Activated CD4-positive, CD25-positive, alpha-beta regulatory T cell treated with anti-CD3 and anti-CD28 coated beads, Interleukin-2, amount 50 U/mL, for 72 hours (primary cell): ENCODE data around the gene MCU.
"Not testable (repeated sequence)": the region's sequence is repeated elsewhere in the genome, so short reads cannot be mapped to it uniquely, and the experiment has no call there.

ENCODE experiments used
- DNase-seq: peaks from one replicate; pipeline ENCODE4 v3.0.0; 2021

Gene MCU

DNA sequence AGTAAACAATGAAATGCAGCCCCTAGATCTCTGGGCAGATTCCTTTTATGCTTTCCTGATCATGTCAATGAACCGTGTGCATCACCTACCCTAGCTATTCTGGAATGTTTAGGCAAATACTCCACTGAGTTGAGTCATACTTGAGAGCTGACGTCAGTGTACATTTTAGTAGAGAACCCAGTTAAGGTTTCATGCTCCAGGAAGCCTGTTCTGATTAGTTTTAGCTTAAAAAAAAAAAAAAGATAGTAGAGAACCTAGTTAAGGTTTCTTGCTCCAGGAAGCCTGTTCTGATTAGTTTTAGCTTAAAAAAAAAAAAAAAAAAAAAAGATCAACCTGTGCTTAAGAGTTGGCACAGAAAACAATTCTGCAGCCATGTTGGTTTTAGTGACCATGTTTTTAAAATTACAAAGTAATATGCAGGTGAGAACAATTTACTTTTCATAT lies 3.7 kb upstream of the MCU start:
- no peak for DNase-seq

DNA sequence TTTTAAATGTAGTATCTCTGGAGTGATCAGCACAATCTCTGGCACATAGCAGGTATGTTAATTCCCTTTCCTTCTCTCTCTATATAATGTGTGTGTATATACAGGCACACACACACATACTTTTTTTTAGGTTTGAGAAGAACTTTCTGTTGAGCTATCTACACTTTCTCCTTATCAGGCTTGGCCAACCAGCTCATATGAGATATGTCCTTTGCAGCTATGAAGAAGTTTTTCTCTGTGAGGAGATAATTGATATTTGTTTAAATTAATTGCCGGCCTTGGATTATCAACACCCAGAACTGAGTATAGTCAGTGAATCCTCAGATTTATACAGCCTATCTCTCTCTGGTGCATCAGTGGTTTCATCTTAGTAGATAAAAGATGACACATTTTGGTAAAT lies 2.3 kb upstream of the MCU start:
- no peak for DNase-seq

DNA sequence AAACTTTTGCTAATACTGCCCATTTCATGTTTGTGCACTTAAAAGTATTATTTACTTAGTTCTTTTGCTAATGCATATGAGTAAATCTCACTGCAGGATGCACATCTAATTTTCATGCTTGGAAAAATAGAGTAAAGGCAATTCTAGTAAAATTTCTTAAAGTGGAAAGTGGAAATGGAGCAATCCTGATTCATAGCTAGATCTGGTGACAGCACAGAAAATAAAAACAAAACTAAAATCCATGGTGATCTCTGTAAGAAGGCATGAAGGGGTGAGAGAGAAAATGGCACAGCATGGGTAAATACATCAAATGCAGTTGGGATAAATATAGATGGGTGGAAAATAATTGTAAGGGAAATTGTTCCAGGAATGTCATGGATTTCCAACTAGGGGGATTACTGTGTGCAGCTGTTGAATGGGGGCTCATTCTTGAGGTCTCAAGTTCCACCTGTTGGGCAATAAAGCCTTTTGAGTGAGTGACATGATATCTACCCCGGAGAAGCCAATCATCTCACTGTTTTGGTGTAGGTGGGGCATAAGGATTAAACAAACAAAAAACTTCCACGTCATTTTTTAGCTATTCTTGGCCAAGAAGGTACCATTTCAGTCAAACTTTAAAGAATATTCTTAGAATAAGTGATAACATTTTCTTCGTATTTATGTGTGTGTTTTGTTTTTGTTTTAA lies 1.7 kb upstream of the MCU start:
- DNase-seq = no peak

DNA sequence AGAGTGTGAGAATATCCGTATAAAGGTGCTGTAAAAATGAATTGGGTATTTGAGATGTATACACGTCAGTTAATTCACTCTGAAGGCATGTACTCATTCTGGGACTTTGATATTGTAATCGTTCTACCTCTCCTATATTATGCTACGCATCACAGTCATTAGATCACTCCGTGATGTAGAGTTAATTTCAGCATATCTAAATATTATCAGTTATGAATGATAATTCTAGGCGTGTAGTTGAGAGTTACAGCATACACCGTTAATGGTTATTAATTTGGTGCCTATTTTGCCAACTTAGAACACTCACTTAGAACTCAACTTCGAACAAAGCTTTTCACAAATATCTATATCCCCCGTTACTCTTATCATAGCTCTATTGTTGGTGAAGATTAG lies 477 bp upstream of the MCU start:
- no peak for DNase-seq

DNA sequence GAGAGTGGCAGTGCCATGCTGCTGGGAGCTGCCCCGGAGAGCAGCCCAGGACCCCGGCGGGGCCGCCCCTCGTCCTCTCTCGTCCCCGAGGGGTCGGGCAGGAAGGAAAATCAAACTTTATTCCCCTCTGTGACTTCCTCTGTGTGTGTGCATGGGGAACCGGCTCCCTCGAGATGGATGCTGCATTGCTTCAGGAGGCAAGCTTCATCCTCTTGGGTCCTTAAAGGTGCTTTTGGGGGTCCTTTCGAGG lies 726 bp downstream of the MCU start:
- no peak for DNase-seq

DNA sequence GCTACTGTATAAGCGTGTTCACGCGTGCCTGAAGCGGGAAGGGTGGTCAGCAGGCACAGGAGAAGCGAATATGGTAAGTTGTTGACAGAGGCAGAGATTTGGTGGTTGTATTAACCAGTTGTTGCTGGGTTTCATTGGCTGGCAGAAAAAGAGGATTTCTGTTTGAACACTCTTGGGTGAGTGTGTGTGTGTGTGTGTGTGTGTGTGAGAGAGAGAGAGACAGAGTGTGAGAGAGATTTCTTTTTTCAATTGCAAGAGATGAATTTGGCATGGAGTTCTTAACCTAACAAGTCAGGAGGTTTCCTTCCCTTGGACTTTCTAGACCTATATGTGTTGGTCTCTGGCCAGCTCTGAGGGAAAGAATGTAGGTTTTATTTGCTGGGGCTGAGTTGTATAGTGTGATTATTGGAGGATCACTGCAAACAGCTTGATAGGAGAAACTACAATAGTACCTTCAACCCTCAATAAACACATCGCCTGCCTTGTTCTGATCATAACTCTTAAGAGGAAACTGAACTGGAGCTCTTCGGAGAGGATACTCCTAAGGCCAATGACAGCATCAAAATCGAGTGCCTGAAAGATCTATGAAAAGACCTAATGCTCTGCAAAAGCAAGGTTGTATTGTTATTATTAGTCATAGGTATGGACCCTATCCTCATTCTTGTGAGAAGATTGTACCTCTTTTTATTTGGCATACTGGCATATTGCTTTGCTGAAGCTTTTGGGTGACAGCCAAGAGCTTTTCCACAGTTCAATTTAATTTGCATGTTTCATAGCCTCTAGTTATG lies 1.2 kb downstream of the MCU start:
- no peak for DNase-seq

DNA sequence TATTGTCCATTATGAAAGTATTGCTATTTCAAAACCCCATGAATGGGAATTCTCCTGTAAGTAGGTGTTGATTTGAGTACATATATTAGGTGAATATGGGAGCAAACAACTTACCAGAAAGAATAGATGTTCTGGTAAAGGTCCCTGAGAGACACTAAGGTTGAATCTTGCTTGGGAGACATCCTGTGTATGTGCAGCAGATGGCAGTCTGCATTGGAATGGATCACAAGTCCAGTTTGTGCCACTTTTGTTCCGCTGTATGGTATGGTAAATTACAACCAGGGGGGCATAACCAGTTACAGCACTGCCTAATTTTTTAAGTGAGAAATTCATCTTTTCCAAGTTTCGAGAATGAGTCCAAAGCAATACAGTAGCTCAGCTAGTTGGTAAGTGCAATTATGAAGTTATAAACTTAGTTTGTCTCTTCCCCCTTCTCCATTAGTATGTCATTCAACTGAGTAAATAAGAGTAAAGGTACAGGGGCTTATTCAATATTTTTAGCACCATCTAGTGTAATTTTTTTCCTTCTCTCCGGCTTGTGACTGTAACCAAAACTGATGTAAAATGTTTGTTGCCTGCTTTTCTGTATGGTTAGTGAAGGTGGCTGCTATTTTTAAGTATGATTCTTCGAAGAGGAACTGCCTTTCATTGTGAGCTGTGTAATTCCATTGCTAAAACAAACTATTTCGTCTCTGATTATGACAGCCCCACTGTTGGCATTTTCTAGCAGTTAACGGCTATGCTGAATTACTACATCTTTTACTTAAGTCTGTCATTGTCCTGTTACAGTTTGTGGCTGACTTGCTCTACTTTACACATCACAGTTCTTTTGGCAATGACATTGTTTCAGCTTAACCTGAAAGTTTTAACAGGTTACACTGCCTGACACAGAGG lies 2.8 kb downstream of the MCU start:
- no peak for DNase-seq

DNA sequence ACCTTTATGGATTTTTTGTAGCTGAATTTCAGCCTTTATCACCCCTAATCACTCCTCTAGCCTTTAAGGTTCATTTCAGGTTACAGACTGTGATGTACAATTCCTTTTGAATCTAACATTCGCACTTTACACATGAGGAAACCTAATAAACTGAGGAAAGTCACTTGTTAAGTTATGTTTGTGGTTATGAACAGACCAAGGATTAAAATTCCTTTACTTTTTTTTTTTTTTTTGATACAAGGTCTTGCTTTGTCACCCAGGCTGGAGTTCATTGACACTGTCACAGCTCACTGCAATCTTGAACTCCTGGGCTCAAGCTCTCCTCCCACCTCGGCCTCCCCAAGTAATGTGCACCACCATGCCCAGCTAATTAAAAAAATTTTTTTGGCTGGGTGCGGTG lies 3.6 kb downstream of the MCU start:
- no peak for DNase-seq

DNA sequence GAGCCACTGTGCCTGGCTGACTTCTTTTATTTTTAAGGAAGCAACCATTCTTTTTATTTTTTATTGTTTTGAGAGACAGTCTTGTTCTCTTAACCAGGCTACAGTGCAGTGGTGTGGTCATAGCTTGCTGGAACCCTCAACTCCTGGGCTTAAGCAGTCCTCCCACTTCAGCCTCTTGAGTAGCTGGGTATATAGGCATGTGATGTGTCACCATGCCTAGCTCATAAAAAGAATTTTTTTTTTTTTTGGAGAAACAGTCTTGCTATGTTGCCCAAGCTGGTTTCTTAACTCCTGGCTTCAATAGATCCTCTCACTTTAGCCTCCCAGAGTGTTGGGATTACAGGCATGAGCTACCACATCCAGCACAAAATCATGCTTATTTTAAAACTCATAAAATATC lies 5.8 kb downstream of the MCU start:
- no peak for DNase-seq

DNA sequence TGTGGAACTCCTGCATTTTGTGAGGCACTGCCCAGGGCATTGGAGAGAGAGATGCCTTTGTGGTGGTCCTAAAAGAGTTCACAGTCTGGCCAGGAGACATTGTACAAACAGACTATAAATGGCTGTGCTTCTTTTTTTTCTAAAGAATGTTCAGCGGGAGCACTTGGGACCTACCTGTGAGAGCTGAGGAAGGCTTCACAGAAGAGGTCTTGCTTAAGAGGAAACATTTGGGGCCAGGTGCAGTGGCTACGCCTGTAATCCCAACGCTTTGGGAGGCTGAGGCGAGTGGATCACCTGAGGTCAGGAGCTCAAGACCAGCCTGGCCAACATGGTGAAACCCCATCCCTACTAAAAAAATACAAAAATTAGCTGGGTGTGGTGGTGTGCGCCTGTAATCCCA lies 10.5 kb downstream of the MCU start:
- not testable (repeated sequence) for DNase-seq

DNA sequence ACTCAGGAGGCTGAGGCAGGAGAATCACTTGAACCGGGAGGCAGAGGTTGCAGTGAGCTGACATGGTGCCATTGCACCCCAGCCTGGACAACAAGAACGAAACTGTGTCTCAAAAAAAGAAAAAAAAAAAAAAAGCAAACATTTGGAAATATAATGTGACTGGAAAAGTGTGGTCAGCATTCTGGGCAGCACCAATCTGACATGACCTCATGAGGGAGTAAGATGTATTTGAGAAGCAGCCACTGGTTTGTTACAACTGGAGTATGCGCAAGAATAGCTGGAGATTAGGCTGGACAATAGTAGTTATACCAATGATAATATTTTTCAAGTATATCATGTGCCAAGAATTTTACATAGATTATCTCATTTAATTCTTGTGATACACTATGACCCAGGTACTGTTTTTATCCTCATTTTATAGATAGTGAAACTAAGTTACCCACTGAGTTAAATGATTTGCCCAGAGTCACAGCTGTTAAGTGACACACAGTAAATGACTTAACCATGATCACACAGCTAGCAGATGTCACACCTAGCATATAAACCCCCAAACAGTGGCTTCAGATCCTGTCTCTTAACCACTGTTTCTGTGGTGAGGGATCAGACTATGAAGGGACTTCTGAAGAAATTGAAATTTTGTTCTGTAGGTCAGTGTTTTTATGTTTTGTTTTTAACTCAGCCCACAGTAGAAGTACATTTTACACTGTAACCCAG lies 11.1 kb downstream of the MCU start:
- DNase-seq = no peak

DNA sequence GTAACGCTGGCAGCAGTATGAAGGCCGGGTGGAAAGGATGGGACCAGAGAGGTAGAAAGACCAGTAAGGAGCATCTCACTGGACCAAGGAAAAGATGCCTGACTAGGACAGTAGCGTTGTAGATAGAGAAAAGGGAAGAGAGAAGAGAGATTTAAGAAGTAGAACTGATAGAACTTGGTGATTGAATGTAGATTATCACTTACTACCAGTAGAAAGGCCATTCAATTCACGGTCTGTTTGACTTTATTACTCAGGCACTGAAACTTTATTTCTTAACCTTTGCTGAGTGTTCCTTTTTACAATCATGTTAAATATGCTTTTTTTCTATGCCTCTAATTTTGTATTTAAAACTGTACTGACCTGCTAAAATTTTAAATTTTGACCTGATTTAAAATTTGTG lies 12.2 kb downstream of the MCU start:
- DNase-seq = no peak

DNA sequence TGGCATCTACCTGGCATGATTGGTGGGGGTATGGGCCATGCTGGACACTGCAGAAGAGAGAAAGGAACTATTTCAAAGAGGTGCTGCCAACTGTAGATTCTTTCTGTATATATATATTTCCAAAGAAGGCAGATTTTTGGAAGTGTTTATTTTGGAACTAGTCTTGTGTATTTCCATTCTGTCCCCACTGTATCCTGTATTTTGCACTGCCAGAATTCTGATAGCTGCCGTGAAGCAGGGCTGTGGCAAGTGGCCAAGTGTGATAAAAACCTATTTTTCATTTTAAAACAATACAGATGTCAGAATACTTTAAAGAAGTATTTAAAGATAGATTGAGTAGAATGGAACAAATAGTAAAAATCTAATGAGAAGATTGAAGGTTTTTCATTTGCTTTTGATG lies 17.1 kb downstream of the MCU start:
- no peak for DNase-seq

DNA sequence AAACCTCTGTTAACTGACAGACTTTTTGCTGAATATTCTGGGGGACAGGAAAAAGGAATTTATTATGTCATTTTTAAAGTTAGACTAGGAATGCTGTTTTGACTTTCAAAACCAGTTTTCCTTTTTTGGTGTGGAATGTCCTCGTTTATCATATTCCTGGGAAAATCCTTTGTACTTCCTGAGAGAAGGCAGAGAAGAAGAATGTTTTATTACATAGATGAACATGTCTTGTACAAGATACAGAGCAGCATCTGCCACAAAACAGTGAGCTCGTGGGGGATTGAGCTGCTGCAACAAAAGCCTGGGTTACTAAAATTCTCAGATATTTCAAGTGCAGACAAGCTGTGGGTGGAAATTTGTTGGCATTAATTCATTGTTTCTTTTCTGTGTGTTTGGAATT lies 20.2 kb downstream of the MCU start:
- DNase-seq = no peak

DNA sequence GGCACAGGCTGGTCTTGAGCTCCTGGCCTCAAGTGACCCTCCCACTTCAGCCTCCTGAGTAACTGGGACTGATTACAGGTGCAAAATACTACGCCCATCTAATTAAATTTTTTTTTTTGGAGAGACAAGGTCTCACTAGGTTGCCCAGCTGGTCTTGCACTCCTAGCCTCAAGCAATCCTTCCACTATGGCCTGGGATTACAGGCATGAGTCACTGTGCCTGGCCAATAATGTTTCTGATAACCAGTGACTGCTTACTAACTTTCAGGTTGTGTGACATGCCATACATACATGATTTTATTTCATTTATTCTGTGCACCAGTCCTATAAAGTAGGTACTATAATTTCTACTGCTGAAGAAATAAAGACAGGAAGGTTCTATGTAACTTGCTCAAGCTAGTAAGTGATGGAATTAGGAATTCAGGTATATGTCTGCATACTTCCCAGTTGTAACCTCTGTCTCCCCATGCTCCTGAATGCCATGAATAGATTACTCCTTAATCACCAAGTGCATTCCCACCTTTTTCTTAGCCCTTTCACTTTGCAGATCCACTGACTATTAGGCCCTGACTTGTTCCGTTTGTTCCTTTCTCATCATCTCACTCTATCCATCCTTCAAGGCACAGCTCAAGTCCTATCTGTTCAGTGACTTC lies 28.1 kb downstream of the MCU start:
- DNase-seq = no peak

DNA sequence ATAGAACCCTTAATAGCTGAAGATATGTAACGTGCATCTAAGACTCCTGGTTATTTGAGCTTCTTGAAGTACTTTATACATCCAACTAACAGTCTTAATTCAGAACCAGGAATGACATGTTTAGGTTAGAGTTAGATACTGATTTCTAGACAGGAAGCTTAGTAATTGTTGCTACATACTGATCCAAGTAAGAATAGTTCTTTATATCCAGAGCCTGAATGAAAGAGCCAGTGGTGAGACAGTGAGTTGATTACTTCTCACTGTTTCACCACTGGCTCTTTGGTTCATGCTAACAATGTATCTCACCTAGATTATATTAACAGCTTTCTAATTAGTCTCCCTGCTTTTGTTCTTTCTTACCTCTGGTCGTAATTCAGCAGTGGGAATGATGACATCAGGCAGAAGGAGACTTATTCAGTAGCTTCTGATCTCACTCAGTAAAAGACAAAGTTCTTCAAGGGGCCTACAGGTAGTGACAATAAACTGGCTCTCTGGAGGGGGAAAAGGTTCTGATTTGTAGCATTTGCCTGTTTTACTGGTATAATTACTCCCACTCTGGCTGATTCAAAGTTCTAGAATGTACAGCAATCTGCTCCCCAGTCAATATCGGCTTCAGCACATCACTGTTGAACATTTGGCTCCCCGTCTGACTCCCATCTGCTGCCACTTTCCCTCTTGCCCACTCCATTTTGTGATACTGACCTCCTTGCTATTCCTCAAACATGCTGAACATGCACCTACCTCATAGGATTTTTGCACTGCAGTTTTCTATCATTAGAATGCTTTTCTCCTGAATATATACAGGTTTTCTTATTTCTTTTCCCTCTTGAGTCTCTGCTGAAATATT lies 29.1 kb downstream of the MCU start:
- DNase-seq = no peak

DNA sequence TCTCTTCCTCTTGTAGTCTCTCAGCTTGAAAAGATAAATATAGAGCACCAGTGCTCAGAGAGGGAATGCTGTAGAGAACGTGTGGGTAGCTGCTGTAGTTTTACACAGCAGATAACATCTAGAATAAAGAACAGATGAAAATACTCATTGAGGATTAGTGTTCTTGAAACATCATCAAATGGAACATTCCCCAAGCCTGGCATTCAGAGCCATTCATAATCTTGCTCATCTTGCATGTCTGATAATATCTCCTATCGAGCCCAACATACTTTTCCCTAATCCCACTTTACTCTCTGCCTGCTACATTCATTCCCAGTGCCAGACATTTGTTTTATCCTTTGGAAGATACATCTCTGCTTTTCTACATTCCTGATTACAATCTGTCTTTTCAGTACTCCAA lies 35.2 kb downstream of the MCU start:
- DNase-seq = no peak

DNA sequence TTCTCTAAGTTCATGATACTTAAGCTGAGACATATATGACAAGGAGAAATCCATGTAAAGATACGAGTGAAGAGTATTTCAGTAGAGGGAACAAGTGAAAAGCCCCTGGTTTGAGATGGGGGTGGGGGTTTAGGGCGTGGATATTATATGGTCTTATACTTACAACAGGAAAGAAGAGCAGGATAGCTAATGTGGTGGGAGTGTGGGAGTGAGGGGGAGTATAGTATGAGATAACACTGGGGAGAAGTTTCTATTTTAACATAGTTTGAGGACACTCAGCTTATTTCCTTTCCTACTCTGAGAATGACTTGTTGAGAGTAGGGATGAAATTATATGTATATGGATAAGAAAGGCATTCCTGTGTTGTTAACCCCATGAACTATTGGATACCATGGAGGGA lies 36.5 kb downstream of the MCU start:
- DNase-seq = no peak

DNA sequence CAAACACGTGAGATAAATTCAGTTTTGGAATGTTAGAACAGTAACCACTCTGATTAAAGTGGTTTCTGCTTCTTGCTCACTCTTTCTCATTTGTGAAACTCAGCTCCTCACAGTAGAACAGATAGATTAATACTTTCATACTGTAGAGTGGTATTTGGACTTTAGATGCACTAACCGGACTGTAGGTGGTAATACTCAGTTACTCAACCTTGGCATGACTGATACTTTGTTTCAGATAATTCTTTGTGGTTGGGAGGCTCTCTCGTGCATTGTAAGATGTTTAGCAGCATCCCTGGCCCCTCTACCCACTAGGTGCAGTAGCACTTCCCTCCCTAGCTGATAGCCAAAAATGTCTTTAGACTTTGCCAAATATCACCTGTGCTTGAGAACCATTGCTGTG lies 37.6 kb downstream of the MCU start:
- DNase-seq = no peak

DNA sequence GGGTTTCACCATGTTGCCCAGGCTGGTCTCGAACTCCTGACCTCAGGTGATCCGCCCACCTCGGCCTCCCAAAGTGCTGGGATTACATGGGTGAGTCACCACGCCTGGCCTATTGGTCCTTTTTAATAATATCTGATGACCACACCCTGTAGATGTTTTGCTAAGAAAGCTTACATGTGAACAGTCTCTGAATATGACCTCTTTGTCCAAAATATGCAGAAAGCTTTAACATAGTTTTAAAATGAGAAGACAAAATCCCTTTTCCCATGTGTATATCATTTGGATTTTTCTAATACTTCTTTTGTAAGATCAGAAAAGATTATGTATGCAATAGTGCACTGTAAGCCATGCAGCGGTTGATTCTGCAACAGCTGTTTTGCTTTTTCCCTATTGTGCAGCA lies 38.5 kb downstream of the MCU start:
- no peak for DNase-seq

DNA sequence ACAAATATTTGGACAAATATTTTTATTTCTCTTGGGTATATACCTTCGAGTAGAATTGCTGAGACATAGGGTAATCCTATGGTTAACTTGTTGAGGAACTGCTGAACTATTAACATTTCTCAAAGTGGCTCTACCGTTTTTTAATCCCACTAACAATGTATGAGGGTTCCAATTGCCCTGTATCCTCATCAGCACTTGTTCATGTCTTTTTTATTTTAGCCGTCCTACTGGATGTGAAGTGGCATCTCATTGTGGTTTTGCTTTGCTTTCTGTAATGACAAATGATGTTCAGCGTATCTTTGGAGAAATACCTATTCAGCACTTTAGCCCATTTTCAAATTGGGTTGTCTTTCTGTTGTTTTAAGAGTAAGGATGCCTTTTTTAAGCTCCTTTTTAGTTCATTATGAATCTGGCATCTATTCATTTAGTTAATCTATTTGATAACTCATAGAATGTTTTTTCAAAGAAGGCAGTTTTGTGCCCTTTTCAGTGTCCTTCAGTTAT lies 40.0 kb downstream of the MCU start:
- no peak for DNase-seq

DNA sequence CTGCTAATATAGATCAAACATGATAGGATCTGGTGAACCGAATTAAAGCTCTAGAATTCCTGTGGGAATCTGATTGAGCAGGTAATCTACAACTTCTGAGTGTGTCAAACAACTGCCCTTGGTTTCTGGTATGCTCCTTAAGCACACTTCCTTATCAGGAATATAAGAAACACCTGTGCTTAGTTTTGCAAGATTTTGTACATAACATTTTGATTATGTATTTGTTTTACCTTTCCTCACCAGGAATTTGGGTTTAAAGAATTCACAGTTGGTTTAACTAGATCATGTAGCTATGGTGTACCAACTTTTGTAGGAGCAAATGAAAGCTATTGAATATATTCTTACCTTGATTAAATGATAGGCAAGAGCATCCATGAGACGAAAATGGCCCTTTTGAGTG lies 40.6 kb downstream of the MCU start:
- no peak for DNase-seq
